Smooth muscle cell (in vitro differentiated cells): ENCODE measurements around the gene CR1. TPM values are rescaled to one million over a fixed set of nuclear protein-coding genes. Genes with fewer than 3 reads are reported as not detected.

ENCODE experiments used
- DNase-seq: peaks from one replicate; lab custom pipeline; 2025; ENCODE audit not compliant: unreplicated experiment; lab: John Stamatoyannopoulos, UW
- H2AFZ ChIP-seq: fragments of 200-600 bp; sonication (generic); 2 replicates; pipeline ENCODE4 v1.6.0; 2016; ENCODE audit warnings: antibody characterized with exemption, low read depth, mild to moderate bottlenecking
- H3F3A ChIP-seq: fragments of 200-600 bp; sonication (generic); 2 replicates; pipeline ENCODE4 v1.6.0; 2017; ENCODE audit warnings: antibody characterized with exemption, low read depth
- H3K27ac ChIP-seq: fragments of 200-600 bp; sonication (generic); 2 replicates; pipeline ENCODE4 v1.5.1; 2016; ENCODE audit warnings: low read depth, mild to moderate bottlenecking
- H3K27me3 ChIP-seq: fragments of 200-600 bp; sonication (generic); 2 replicates; pipeline ENCODE4 v1.6.1; 2016; ENCODE audit warnings: low read depth, mild to moderate bottlenecking
- H3K36me3 ChIP-seq: fragments of 200-600 bp; sonication (generic); 2 replicates; pipeline ENCODE4 v1.5.1; 2016; ENCODE audit warnings: low read depth
- H3K4me1 ChIP-seq: fragments of 200-600 bp; sonication (generic); 2 replicates; pipeline ENCODE4 v1.5.1; 2016; ENCODE audit warnings: low read depth
- H3K4me2 ChIP-seq: fragments of 200-600 bp; sonication (generic); 2 replicates; pipeline ENCODE4 v1.6.0; 2016; ENCODE audit warnings: mild to moderate bottlenecking
- H3K4me3 ChIP-seq: fragments of 200-600 bp; sonication (generic); 2 replicates; pipeline ENCODE4 v1.5.1; 2016; ENCODE audit warnings: mild to moderate bottlenecking
- H3K79me2 ChIP-seq: fragments of 200-600 bp; sonication (generic); 2 replicates; pipeline ENCODE4 v1.6.0; 2016; ENCODE audit warnings: low read depth, mild to moderate bottlenecking
- H3K9ac ChIP-seq: fragments of 200-600 bp; sonication (generic); 2 replicates; pipeline ENCODE4 v1.6.0; 2016; ENCODE audit warnings: low read depth
- H3K9me3 ChIP-seq: fragments of 200-600 bp; sonication (generic); replicated peaks from 2 replicates; pipeline ENCODE4 v1.5.1; 2016; ENCODE audit warnings: low read depth
- H4K20me1 ChIP-seq: fragments of 200-600 bp; sonication (generic); 2 replicates; pipeline ENCODE4 v1.6.0; 2016; ENCODE audit warnings: low read depth
- WGBS: methylation state at CpG from one replicate; pipeline ENCODE4 v1.1.7; 2016; ENCODE audit warnings: low lambda C conversion rate; 5-methylcytosine and 5-hydroxymethylcytosine counted together
- polyA plus RNA-seq: library from polyadenylated mRNA; unstranded; fragments of >200 nt; fragmentation: Nextera tagmentation; extraction: Ambion mirVana; gene quantifications from 2 replicates; pipeline ENCODE4 v1.2.1, GENCODE V29; 2016
- total RNA-seq: library from RNA; depleted of rRNA; stranded (reverse); fragments of >200 nt; gene quantifications from 2 replicates; pipeline ENCODE4 v1.2.3, GENCODE V29; 2014
- TF ChIP-seq, protein P1 (sequence below): fragments of 200-600 bp; sonication (generic); IDR thresholded peaks from 2 replicates; pipeline ENCODE4 v1.5.1; 2017; ENCODE audit warnings: borderline replicate concordance, mild to moderate bottlenecking, antibody characterized with exemption; ENCODE audit not compliant: insufficient read depth, poor library complexity, severe bottlenecking

Gene CR1
- total and polyA plus RNA-seq, 2 experiments from 2014 or later: 0.25 TPM; not detected in 1

DNA sequence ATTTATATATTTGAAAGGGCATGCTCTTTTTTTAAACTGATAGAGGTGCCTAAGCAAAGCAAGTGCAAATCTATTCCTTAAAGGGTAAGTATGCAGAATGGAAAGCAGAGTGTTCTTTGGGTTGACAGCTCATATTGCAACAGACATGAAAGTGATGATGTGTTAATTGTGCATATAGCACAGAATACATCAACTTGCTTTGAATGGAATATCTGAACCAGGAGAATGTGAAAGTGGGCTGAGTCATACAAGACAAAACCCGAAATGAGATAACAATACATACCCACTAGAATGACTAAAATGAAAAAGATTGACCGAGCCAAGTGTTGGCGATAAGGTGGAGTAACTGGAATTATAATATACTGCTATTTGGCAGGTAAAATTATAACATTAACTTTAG, 4.3 kb downstream of the CR1 start:
- Histone ChIP-seq H2AFZ (no peak overlapping the region), H3K27me3 (peaks cover 87% of the 10 kb centered on the region), H3K27ac (no peak overlapping the region), H3K4me3 (no peak overlapping the region), H3K4me1 (no peaks in the 10 kb centered on the region), H3K9me3 (no peaks in the 10 kb centered on the region), H4K20me1 (no peaks in the 10 kb centered on the region), H3K9ac (no peak overlapping the region), H3F3A (no peaks in the 10 kb centered on the region), H3K36me3 (no peaks in the 10 kb centered on the region), H3K79me2 (no peaks in the 10 kb centered on the region), H3K4me2 (no peak overlapping the region)
- TF ChIP-seq, protein P1, sequence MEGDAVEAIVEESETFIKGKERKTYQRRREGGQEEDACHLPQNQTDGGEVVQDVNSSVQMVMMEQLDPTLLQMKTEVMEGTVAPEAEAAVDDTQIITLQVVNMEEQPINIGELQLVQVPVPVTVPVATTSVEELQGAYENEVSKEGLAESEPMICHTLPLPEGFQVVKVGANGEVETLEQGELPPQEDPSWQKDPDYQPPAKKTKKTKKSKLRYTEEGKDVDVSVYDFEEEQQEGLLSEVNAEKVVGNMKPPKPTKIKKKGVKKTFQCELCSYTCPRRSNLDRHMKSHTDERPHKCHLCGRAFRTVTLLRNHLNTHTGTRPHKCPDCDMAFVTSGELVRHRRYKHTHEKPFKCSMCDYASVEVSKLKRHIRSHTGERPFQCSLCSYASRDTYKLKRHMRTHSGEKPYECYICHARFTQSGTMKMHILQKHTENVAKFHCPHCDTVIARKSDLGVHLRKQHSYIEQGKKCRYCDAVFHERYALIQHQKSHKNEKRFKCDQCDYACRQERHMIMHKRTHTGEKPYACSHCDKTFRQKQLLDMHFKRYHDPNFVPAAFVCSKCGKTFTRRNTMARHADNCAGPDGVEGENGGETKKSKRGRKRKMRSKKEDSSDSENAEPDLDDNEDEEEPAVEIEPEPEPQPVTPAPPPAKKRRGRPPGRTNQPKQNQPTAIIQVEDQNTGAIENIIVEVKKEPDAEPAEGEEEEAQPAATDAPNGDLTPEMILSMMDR: no peak
- 74% methylated on average over 3 of the region's 3 CpGs for WGBS
- DNase-seq: no peak

DNA sequence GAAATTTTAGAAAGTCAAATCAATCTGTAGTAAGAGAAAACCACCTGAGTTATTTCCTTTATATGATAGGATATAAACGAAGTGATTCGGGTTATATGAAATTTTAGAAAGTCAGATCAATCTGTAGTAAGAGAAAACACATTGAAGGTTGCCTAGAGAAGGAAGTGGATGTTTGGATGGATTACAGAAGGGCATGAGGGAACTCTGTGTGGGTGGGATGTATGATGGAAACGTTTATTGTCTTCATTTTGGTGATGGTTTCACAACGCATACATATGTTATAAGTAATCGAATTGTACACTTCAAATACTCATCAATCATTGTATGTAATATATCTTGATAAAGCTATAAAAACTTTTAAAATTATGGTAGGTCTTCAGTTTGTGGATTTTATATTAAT, 5.1 kb downstream of the CR1 start:
- H3K36me3 ChIP-seq: no peaks in the 10 kb centered on the region
- H3K9ac ChIP-seq: no peak overlapping the region
- H3K9me3 ChIP-seq: no peaks in the 10 kb centered on the region
- no peak overlapping the region for H2AFZ ChIP-seq
- H3F3A ChIP-seq: no peaks in the 10 kb centered on the region
- no peaks in the 10 kb centered on the region for H3K4me1 ChIP-seq
- no peaks in the 10 kb centered on the region for H4K20me1 ChIP-seq
- no peaks in the 10 kb centered on the region for H3K79me2 ChIP-seq
- DNase-seq: no peak
- H3K27ac ChIP-seq: no peak overlapping the region
- H3K27me3 ChIP-seq: peaks cover 81% of the 10 kb centered on the region
- no peak overlapping the region for H3K4me2 ChIP-seq
- H3K4me3 ChIP-seq: no peak overlapping the region
- 85% methylated on average over 5 of the region's 5 CpGs for WGBS
- TF ChIP-seq, protein P1: no peak

DNA sequence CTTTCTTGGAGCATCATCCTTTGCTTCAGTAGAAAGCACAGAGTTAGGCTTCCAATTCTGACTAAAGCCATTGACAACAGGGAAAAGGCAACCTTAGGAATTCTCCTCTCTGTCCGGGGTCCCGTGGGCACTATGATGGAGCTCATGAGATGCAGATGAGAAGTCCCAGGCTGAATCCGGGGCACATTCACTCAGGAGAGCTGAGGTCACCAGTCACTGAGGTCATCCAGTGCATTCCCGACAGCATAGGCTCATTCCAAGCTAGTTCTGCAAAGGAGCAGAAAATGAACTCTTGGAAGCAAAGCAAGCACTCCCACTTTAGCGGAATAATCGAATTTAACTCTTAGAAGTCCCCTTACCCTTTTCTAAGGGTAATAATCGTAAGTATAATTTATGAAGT, 6.8 kb downstream of the CR1 start:
- Histone ChIP-seq H4K20me1 (no peaks in the 10 kb centered on the region), H3K9me3 (no peaks in the 10 kb centered on the region), H3K4me3 (no peak overlapping the region), H3K4me1 (no peaks in the 10 kb centered on the region), H3K79me2 (no peaks in the 10 kb centered on the region), H3K27ac (no peak overlapping the region), H3F3A (no peaks in the 10 kb centered on the region), H3K27me3 (peaks cover 73% of the 10 kb centered on the region), H3K36me3 (no peaks in the 10 kb centered on the region), H3K9ac (no peak overlapping the region), H2AFZ (no peak overlapping the region), H3K4me2 (no peak overlapping the region)
- TF ChIP-seq, protein P1: no peak
- WGBS: 64% methylated on average over 7 of the region's 7 CpGs
- no peak for DNase-seq

DNA sequence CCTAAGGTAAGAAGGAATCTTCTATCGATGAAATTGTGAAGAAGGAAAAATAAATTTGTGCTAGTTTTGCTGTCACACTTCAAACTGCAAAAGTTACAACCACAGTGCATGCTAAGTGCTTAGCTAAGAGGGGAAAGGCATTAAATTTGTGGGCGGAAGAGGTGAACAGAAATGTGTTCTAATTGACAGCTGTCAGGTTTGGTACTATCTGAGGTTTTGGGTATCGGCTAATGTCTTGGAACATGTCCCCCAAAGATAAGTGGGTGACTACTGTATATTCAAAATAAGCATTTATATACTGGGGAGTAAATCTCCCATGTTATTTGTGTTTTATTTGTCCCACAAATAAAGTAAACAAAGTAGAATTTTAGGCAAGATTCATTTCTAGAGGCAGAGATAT, 8.0 kb downstream of the CR1 start:
- Histone ChIP-seq H2AFZ (no peak overlapping the region), H4K20me1 (no peaks in the 10 kb centered on the region), H3K9ac (no peak overlapping the region), H3K27ac (no peak overlapping the region), H3K9me3 (no peaks in the 10 kb centered on the region), H3K27me3 (peaks cover 61% of the 10 kb centered on the region), H3K4me1 (no peaks in the 10 kb centered on the region), H3K79me2 (no peaks in the 10 kb centered on the region), H3K36me3 (no peaks in the 10 kb centered on the region), H3K4me2 (no peak overlapping the region), H3F3A (no peaks in the 10 kb centered on the region), H3K4me3 (no peak overlapping the region)
- WGBS: 93% methylated on average over 3 of the region's 3 CpGs
- TF ChIP-seq, protein P1: no peak
- no peak for DNase-seq
